ENCODE measurements around the gene CFAP20. TPM values are rescaled to one million over a fixed set of nuclear protein-coding genes. Genes with fewer than 3 reads are reported as not detected.

CFAP20 gene
- total RNA-seq, 1 donor from 2014 or later = 48.6 TPM

- DNase-seq = no peak
- no peaks in the 10 kb centered on the region for H3K9me3 Mint-ChIP-seq (ENCODE audit: unreplicated experiment)
- TF ChIP-seq, protein P1, sequence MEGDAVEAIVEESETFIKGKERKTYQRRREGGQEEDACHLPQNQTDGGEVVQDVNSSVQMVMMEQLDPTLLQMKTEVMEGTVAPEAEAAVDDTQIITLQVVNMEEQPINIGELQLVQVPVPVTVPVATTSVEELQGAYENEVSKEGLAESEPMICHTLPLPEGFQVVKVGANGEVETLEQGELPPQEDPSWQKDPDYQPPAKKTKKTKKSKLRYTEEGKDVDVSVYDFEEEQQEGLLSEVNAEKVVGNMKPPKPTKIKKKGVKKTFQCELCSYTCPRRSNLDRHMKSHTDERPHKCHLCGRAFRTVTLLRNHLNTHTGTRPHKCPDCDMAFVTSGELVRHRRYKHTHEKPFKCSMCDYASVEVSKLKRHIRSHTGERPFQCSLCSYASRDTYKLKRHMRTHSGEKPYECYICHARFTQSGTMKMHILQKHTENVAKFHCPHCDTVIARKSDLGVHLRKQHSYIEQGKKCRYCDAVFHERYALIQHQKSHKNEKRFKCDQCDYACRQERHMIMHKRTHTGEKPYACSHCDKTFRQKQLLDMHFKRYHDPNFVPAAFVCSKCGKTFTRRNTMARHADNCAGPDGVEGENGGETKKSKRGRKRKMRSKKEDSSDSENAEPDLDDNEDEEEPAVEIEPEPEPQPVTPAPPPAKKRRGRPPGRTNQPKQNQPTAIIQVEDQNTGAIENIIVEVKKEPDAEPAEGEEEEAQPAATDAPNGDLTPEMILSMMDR (IDR thresholded peaks at IDR 0.05; ENCODE audit: partially characterized antibody, unreplicated experiment) = no peak
Observed at GRCh38 chr16:58116081-58116480, 13.1 kb downstream of the CFAP20 start.

GRCh38 chr16:58114827-58115825 lies 14.1 kb downstream of the CFAP20 start:
- peaks cover 14% of the 10 kb centered on the region for H3K36me3 Mint-ChIP-seq (ENCODE audit: unreplicated experiment)
- no peaks in the 10 kb centered on the region for H3K9me3 Mint-ChIP-seq (ENCODE audit: unreplicated experiment)
- H3K27me3 Mint-ChIP-seq (ENCODE audit: unreplicated experiment) = peaks cover 3% of the 10 kb centered on the region
- peaks cover 15% of the 10 kb centered on the region for H3K4me1 Mint-ChIP-seq (ENCODE audit: low read depth, unreplicated experiment)
- no peak overlapping the region for H3K27ac Mint-ChIP-seq (ENCODE audit: unreplicated experiment)
- TF ChIP-seq, protein P1 (IDR thresholded peaks at IDR 0.05; ENCODE audit: partially characterized antibody, unreplicated experiment) = no peak
- no peak overlapping the region for H3K4me3 Mint-ChIP-seq (ENCODE audit: unreplicated experiment)
- DNase-seq = no peak

More at GRCh38 chr16:58116081-58116480, 13.1 kb downstream of the CFAP20 start:
- no peak overlapping the region for H3K27ac Mint-ChIP-seq (ENCODE audit: unreplicated experiment)
- peaks cover 3% of the 10 kb centered on the region for H3K27me3 Mint-ChIP-seq (ENCODE audit: unreplicated experiment)
- H3K4me1 Mint-ChIP-seq (ENCODE audit: low read depth, unreplicated experiment) = peaks cover 22% of the 10 kb centered on the region
- peaks cover 14% of the 10 kb centered on the region for H3K36me3 Mint-ChIP-seq (ENCODE audit: unreplicated experiment)
- no peak overlapping the region for H3K4me3 Mint-ChIP-seq (ENCODE audit: unreplicated experiment)

DNA sequence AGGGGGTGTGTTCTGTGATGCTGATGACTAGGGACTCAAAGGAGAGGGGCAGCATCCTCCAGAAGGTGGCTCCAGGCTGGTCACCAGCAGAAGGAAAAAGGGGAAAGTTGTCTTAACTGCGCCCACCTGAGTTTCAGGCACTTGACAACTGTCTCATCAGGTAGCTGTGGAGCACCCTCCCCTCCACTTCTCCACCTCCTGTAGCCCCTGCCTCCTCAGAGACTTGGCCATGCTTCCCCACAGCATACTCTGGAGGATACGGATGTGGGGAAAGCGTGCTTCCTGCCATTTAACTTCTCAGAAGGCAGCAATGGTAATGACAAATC lies 17.9 kb downstream of the CFAP20 start:
- H3K36me3 Mint-ChIP-seq (ENCODE audit: unreplicated experiment) = peaks cover 14% of the 10 kb centered on the region

DNA sequence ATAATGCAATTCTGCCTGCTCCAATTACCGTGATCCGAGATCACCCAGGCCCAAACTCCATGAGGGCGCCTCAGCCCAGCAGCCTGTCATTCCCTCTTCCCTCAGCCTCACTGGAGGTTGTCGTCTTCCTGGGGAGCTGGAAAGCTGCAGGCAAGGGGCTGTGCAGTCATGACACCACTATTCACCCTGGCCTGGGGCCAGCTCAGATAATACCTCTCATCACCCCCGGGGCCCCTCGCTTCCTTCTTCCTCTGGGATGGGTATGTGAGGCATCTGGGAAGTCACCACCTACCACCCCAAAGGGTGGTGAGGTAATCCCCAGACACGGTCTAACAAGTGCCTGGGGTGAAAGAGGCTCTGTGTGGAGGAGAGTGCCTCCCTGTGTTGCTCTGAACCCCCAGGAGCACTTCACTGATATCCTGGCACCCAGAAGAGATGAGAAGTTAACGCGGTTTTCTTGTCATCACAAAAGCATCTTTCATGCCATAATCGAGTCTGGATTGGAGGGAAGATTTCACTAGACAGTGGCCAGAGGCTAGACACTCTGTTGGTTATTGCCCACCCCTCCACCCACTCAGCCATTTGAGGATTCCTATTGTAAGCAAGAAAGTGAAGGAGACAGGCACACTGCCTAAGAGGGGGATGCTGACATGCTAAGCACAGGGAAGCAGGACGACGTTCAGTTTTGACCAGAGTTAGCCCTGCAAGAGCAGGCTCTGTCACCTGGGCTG lies 18.4 kb downstream of the CFAP20 start:
- Mint-ChIP-seq H3K27ac (ENCODE audit: unreplicated experiment) (no peak overlapping the region), H3K36me3 (ENCODE audit: unreplicated experiment) (peaks cover 14% of the 10 kb centered on the region), H3K27me3 (ENCODE audit: unreplicated experiment) (no peaks in the 10 kb centered on the region), H3K4me3 (ENCODE audit: unreplicated experiment) (no peak overlapping the region), H3K4me1 (ENCODE audit: low read depth, unreplicated experiment) (peaks cover 3% of the 10 kb centered on the region), H3K9me3 (ENCODE audit: unreplicated experiment) (no peaks in the 10 kb centered on the region)
- no peak for DNase-seq
- TF ChIP-seq, protein P1 (IDR thresholded peaks at IDR 0.05; ENCODE audit: partially characterized antibody, unreplicated experiment) = no peak

More for the DNA sequence above, 17.9 kb downstream of the CFAP20 start:
- no peak overlapping the region for H3K4me3 Mint-ChIP-seq (ENCODE audit: unreplicated experiment)
- TF ChIP-seq, protein P1 (IDR thresholded peaks at IDR 0.05; ENCODE audit: partially characterized antibody, unreplicated experiment) = no peak
- H3K27ac Mint-ChIP-seq (ENCODE audit: unreplicated experiment) = no peak overlapping the region
- no peak for DNase-seq
- H3K27me3 Mint-ChIP-seq (ENCODE audit: unreplicated experiment) = no peaks in the 10 kb centered on the region
- H3K4me1 Mint-ChIP-seq (ENCODE audit: low read depth, unreplicated experiment) = peaks cover 3% of the 10 kb centered on the region
- no peaks in the 10 kb centered on the region for H3K9me3 Mint-ChIP-seq (ENCODE audit: unreplicated experiment)
